ENCODE data around the gene CHCHD3.

DNA sequence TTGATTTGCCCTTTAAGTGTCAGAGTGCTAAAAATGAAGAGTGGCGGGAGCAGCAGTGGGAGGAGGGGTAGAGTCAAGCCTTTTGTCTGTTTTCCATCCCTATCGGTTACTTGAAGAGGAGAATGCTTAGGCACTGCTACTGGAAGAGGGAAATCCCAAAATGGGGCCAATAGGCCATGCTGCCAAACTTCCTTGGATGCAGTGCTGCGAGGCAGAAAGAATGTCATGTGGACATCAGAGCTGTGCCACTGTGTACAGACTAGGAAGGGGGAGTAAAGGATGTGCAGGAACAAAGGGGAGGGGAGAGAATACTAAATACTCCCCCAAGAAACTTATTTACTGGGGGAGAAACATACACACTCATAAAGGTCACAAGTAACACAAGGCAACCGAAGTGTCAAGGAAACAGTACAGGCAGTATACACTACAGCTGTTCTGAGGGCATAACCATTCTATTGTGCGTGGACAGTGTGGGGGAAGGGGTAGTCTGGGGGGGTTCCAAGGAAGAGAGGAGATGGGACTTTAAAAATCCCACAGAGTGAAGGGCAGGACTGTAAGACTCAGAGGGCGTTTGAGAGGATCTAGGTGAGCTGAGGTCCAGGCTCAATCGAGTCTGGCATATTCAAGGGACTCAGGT, 276.9 kb downstream of the CHCHD3 start:
- TF ChIP-seq CTCF (IDR thresholded peaks at IDR 0.05; ENCODE audit: low read depth, low read length) (no peak), EZH2phosphoT487 (IDR thresholded peaks at IDR 0.05; ENCODE audit: low read depth) (no peak)
